Neural cell (in vitro differentiated cells): ENCODE data around the gene CLDN2.

Experiments
- CTCF ChIP-seq: fragments of 450-650 bp; IDR thresholded peaks from 2 replicates; pipeline ENCODE4 v1.5.1; 2014; ENCODE audit warnings: antibody characterized with exemption, mild to moderate bottlenecking, moderate library complexity; ENCODE audit not compliant: poor library complexity, severe bottlenecking
- EP300 ChIP-seq: fragments of 450-650 bp; conservative IDR thresholded peaks from 2 replicates; pipeline ENCODE4 v1.6.1; 2014; ENCODE audit warnings: antibody characterized with exemption, mild to moderate bottlenecking, moderate library complexity; ENCODE audit not compliant: poor library complexity, severe bottlenecking
- EZH2 ChIP-seq: fragments of 200-600, 300-800 bp; shearing (Covaris generic), sonication (generic); IDR thresholded peaks from 2 replicates; pipeline ENCODE4 v1.6.1; 2014; ENCODE audit warnings: antibody characterized with exemption, low read length, borderline replicate concordance, mild to moderate bottlenecking; ENCODE audit not compliant: insufficient read depth, poor library complexity, severe bottlenecking
- MXI1 ChIP-seq: fragments of 450-650 bp; conservative IDR thresholded peaks from 2 replicates; pipeline ENCODE4 v1.6.1; 2014; ENCODE audit warnings: antibody characterized with exemption, mild to moderate bottlenecking; ENCODE audit not compliant: poor library complexity, severe bottlenecking
- POLR2AphosphoS5 ChIP-seq: IDR thresholded peaks from 2 replicates; pipeline ENCODE4 v1.6.1; 2012
- RAD21 ChIP-seq: fragments of 450-650 bp; conservative IDR thresholded peaks from 2 replicates; pipeline ENCODE4 v1.6.1; 2014; ENCODE audit warnings: antibody characterized with exemption, mild to moderate bottlenecking, moderate library complexity
- REST ChIP-seq: IDR thresholded peaks from 2 replicates; pipeline ENCODE4 v1.6.1; 2012; ENCODE audit warnings: borderline replicate concordance

GRCh38 chrX:106940068-106940467 lies 19.9 kb downstream of the CLDN2 start:
- TF ChIP-seq CTCF, result no peak
- no peak for TF ChIP-seq POLR2AphosphoS5
- no peak for TF ChIP-seq RAD21
- no peak for TF ChIP-seq MXI1
- TF ChIP-seq REST, result no peak
- no peak for TF ChIP-seq EZH2
- no peak for TF ChIP-seq EP300
